HG03039 (cell line): ENCODE measurements around the gene SMIM5.

Experiments
- ATAC-seq: cut with Tn5 transposase; IDR thresholded peaks from one replicate; pipeline ENCODE4 v1.9.1; 2021; ENCODE audit warnings: mild to moderate bottlenecking, moderate library complexity; ENCODE audit not compliant: unreplicated experiment

The SMIM5 gene

DNA sequence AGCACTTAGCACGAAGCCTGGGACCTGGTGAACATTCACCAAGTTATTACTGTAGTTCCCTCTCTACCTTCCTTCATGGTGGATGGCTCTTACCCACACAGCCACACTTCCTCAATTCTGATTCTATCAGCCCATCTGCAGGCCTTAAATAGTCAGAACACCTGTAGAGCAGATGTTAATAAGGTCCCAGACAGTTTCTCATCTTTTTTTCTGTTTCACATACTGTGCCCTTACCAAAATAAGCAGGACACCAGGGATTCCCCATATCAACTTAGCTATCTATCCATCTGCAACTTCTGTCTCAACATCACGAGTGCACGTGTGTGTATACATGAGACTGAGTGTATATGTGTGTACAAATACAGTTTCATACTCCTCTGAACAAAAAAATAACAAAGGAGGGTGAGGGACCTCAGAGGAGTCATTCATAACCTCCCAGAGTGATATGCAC lies 30.9 kb downstream of the SMIM5 start:
- peak; percentile 50 for ATAC-seq

GRCh38 chr17:75665981-75666380 lies 32.7 kb downstream of the SMIM5 start:
- no peak for ATAC-seq

- peak; percentile 76 for ATAC-seq
These were observed 33.9 kb downstream of the SMIM5 start, which contains the start of the genes RECQL5 and SAP30BP for GRCh38 chr17:75666959-75667790. TSS of gene RECQL5 (minus strand) at chr17:75667154. CDS start at chr17:75666557, 597 bp downstream. TSS of gene SAP30BP (plus strand) at chr17:75667338. CDS start at chr17:75667373, 35 bp downstream.

- no peak for ATAC-seq
These were observed 34.6 kb downstream of the SMIM5 start for GRCh38 chr17:75667825-75668224.

- no peak for ATAC-seq
These were observed 35.3 kb downstream of the SMIM5 start for GRCh38 chr17:75668489-75668888.

- no peak for ATAC-seq
These were observed 37.6 kb downstream of the SMIM5 start for GRCh38 chr17:75670868-75671267.

DNA sequence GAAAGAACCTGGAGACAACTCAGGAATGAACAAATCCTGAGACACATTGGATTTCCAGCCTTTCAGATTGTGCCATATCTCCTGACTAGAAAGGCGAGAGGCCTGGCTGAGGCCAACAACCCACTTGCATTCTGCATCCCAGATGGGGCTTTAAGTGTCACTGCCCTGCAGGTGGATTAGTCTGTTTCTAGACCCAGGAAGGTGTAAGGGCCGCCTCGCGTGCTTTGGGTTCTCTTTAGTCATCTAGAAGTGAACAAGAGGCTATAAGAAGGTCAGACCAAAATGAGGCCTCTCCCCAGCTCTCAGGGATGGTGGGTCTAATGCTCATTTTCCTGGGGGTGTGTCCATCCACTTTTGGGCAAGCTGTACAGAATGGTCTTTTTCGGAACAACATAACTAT lies 38.8 kb downstream of the SMIM5 start:
- ATAC-seq = no peak

GRCh38 chr17:75673487-75673886 lies 40.3 kb downstream of the SMIM5 start:
- no peak for ATAC-seq

GRCh38 chr17:75676461-75676860 lies 43.2 kb downstream of the SMIM5 start:
- ATAC-seq = no peak

- no peak for ATAC-seq
These were observed 46.5 kb downstream of the SMIM5 start for GRCh38 chr17:75679706-75680211.

- ATAC-seq = no peak
These were observed 47.2 kb downstream of the SMIM5 start for GRCh38 chr17:75680431-75680830.

DNA sequence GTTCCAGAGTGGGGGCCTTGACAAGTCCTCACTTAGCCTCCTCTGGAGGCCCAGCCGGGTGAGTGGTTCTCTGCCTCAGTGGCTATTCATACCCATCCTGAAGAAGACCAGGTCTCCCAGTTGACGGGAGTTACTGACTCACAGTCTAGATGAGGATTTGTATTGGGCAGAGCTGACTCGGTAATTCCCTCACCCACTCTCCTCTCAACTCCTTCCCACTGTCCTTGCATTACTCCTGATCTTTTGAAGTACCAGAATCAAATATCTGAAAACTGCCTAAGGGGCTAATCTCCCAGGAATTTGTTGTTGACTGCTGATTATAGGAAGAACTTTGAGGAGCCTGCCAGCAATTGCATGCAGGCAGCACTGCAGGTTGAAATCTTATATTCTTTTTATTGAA lies 48.1 kb downstream of the SMIM5 start:
- no peak for ATAC-seq

- ATAC-seq = no peak
These were observed 50.3 kb downstream of the SMIM5 start for GRCh38 chr17:75683583-75683982.

DNA sequence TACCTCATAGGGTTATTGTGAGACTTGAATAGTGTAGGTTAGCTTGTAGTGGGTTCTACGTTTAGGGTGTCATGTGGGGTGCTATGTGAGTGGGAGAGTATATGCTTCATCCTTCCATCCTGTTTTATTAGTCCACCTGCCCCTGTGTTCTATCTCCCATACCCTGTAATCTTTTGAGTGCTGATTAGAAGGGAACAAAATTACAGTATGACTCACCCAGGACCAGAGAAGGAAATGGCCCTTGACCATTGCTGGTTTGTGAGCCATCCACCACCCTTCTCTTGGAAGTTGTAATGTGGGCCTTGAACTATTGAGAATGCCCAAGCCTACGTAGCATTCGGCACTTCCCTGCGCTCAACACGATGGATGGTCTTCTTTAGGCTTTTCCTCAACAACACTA lies 51.0 kb downstream of the SMIM5 start:
- no peak for ATAC-seq

- no peak for ATAC-seq
These were observed 51.7 kb downstream of the SMIM5 start for GRCh38 chr17:75684924-75685323.

- no peak for ATAC-seq
These were observed 52.3 kb downstream of the SMIM5 start for GRCh38 chr17:75685499-75685898.

DNA sequence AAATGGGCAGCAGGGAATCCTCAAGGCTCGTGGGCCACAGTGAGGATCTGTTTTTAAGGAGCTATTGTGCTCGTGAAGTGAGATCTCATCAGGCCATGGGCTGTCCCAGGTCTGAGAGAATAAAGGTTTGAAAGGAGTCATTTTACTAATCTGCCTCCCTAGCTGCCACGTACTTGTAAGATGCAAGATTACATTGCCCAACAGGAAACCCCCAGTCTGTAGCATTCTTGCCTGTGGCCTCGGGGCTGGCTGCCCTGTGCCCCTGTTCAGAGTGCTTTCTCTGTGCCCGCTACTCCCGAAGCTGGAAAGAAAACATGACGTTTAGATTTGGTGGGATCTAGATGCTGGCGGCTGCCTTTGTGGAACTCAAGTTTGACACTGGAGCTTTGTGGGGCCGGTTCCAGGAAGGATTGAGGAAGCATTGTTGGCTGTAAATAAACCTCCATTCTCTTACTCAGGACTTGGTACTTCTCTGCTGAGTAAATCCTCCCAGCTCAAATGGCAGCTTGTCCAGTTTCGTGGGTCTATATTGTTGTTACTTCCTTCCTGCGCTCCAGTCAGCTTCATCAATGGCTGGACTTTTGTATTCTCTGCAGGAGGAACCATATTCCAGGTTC lies 55.1 kb downstream of the SMIM5 start:
- no peak for ATAC-seq

DNA sequence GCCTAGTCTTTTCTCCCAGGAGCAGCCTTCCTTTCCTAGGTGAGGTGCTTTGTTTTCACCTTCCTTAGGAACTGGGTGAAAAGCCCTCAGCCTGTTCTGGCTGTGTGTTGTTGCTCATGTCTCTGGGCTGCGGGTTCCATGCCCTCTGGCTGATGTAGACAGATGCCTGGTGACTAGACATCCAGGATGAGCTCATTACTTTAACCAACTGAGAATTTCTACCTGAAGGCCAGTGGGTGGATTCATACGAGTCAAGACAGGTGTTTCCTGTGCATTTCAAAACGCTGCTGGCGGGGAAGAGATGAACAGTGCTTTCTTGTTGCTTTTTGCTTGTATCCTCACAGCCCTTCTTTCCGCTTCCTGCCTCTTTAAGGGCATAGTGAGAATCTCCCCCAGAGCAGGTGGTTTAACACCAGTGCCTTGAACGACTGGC lies 56.2 kb downstream of the SMIM5 start:
- no peak for ATAC-seq
